Naive thymus-derived CD4-positive, alpha-beta T cell (primary cell): Measurements from ENCODE around the gene MEGF8. TPM values are rescaled to one million over a fixed set of nuclear protein-coding genes. Genes with fewer than 3 reads are reported as not detected.

Source experiments
- ATAC-seq: fragments of 150-1000 bp; cut with Tn5 transposase; 2 replicates; pipeline ENCODE4 v1.10.0; 2021; ENCODE audit warnings: mild to moderate bottlenecking, moderate library complexity
- CTCF ChIA-PET: fragments of 350-600 bp; sonication (Branson Sonifier 250); formaldehyde crosslinking; loops from one replicate; lab custom pipeline; 2021; ENCODE audit warnings: antibody characterized with exemption; lab: Charles Lee
- POLR2A ChIA-PET: fragments of 350-600 bp; sonication (Branson Sonifier 250); formaldehyde crosslinking; loops from one replicate; lab custom pipeline; 2021; ENCODE audit warnings: antibody characterized with exemption, inconsistent platforms; lab: Charles Lee
- DNase-seq, 9 donors: peaks; one replicate each; pipeline versions ENCODE4 v3.0.0 to v3.0.0-alpha.2; 2020 to 2022; ENCODE audit warnings: mixed read lengths in 1 of 9
- H3K27ac ChIP-seq: one replicate; pipeline ENCODE4 v1.7.0; 2013; ENCODE audit warnings: mild to moderate bottlenecking, low read depth, low read length, moderate library complexity
- H3K27me3 ChIP-seq, 2 donors: one replicate each; pipeline ENCODE4 v1.7.0; 2013; ENCODE audit warnings: low read length in 2 of 2, mild to moderate bottlenecking in 2 of 2, moderate library complexity in 2 of 2; ENCODE audit not compliant: control insufficient read depth in 2 of 2, insufficient read depth in 2 of 2
- H3K36me3 ChIP-seq, 3 experiments: 1 replicate in 2 of 3; 2 replicates in 1 of 3; pipeline ENCODE4 v1.7.0; 2013; ENCODE audit warnings: low read length in 3 of 3, mild to moderate bottlenecking in 3 of 3, moderate library complexity in 1 of 3; ENCODE audit not compliant: insufficient read depth in 3 of 3, control insufficient read depth in 2 of 3
- H3K4me1 ChIP-seq, 2 donors: one replicate each; pipeline ENCODE4 v1.7.0; 2013; ENCODE audit warnings: low read length in 2 of 2, mild to moderate bottlenecking in 2 of 2, moderate library complexity in 1 of 2; ENCODE audit not compliant: control insufficient read depth in 2 of 2, insufficient read depth in 2 of 2
- H3K4me3 ChIP-seq: 2 replicates; pipeline ENCODE4 v1.7.0; 2013; ENCODE audit warnings: mild to moderate bottlenecking, low read length
- H3K9me3 ChIP-seq, 3 experiments: 1 replicate in 2 of 3; 2 replicates in 1 of 3; pipeline ENCODE4 v1.7.0; 2013; ENCODE audit warnings: low read length in 3 of 3; ENCODE audit not compliant: control insufficient read depth in 2 of 3
- H3K27ac Mint-ChIP-seq, 9 donors: one replicate each; pipeline ENCODE4 v1.8.0; 2020 to 2022; ENCODE audit warnings: mixed read lengths in 9 of 9, mild to moderate bottlenecking in 8 of 9, moderate library complexity in 5 of 9, inconsistent platforms in 2 of 9
- H3K27me3 Mint-ChIP-seq, 5 donors: one replicate each; pipeline ENCODE4 v1.8.0; 2021 to 2022; ENCODE audit warnings: mixed read lengths in 5 of 5, mild to moderate bottlenecking in 1 of 5
- H3K36me3 Mint-ChIP-seq, 5 donors: one replicate each; pipeline ENCODE4 v1.8.0; 2020 to 2022; ENCODE audit warnings: mixed read lengths in 5 of 5, mild to moderate bottlenecking in 3 of 5, inconsistent platforms in 1 of 5
- H3K4me1 Mint-ChIP-seq, 7 donors: one replicate each; pipeline ENCODE4 v1.8.0; 2020 to 2022; ENCODE audit warnings: mixed read lengths in 7 of 7, mild to moderate bottlenecking in 3 of 7, inconsistent platforms in 1 of 7
- H3K4me3 Mint-ChIP-seq, 10 donors: one replicate each; pipeline ENCODE4 v1.8.0; 2020 to 2022; ENCODE audit warnings: mild to moderate bottlenecking in 10 of 10, mixed read lengths in 10 of 10, moderate library complexity in 6 of 10, inconsistent platforms in 2 of 10
- H3K9me3 Mint-ChIP-seq, 11 donors: one replicate each; pipeline ENCODE4 v1.8.0; 2020 to 2022; ENCODE audit warnings: mixed read lengths in 11 of 11, mild to moderate bottlenecking in 4 of 11, inconsistent platforms in 1 of 11, moderate library complexity in 1 of 11
- intact Hi-C, 2 donors: fragments of 100-400 bp; cut with micrococcal nuclease; formaldehyde crosslinking; loops; one replicate each; pipeline ENCODE4 v1.15.1; 2023
- polyA plus RNA-seq, 2 donors: library from polyadenylated mRNA; unstranded; fragments of 300-500 nt; fragmentation: Illumina TruSeq; gene quantifications; one replicate each; pipeline ENCODE4 v1.2.3, GENCODE V29; 2021
- total RNA-seq, 6 experiments: library from RNA in 5 of 6; stranded (reverse) in 5 of 6; gene quantifications; 1 replicate in 5 of 6; 2 replicates in 1 of 6; pipeline ENCODE4 v1.2.3 and lab custom pipeline; 2021 to 2026

MEGF8 gene
- total and polyA plus RNA-seq, 7 experiments from 2014 or later: 0.40 to 9.3 (median 8.1) TPM

DNA sequence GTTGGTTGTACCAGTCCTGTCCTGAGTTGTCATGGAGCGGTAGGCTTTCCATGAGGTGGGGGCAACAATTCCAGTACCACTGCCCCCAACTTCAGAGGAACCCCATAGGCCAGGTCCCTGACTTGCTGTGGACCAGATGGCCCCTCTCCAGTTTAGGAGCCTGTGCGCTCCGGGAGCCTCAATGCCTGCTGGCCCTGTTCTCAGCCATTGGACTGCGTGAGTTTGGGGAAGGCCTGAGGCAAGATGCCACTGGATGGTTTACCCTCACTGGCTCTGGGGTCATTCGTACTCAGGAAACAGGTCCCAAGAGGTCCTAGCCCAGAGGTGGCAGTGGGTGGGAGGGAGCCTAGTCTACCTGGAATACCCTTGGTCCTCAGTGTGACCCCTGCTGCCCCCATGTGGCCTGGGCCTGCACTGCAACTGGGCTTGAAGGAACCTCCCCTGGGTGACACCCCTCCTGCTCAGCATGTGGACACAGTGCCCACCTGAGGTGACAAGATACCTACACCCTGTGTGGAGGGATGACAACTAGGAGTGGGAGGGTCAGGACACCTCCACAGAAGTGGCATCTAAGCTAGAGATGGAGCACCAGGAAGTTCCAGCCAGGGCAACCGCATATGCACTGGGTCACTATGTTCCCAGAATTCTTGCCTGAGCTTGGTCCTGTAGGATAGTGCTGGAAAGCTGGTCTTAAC lies 29.5 kb upstream of the MEGF8 start:
- H3K36me3 ChIP-seq: peaks cover 0 to 55% (median 0%) of the 10 kb centered on the region in 3 experiments
- H3K9me3 Mint-ChIP-seq: peaks cover 0 to 2% (median 0%) of the 10 kb centered on the region in 11 donors
- H3K27me3 ChIP-seq: no peaks in the 10 kb centered on the region
- no peak overlapping the region for H3K4me3 ChIP-seq
- H3K4me1 ChIP-seq: peaks cover 0 to 8% of the 10 kb centered on the region in 2 donors
- H3K27ac Mint-ChIP-seq: peak overlapping the region in 6 of 9 donors; percentile 11 to 70 (median 42)
- no peaks in the 10 kb centered on the region for H3K27me3 Mint-ChIP-seq
- H3K36me3 Mint-ChIP-seq: peaks cover 0 to 13% (median 8%) of the 10 kb centered on the region in 5 donors
- ATAC-seq: peak; percentile 96
- H3K4me1 Mint-ChIP-seq: peaks cover 8 to 18% (median 12%) of the 10 kb centered on the region in 7 donors
- no peaks in the 10 kb centered on the region for H3K9me3 ChIP-seq
- H3K27ac ChIP-seq: no peak overlapping the region
- H3K4me3 Mint-ChIP-seq: no peak overlapping the region
- ChIA-PET POLR2A (interaction anchor here (1.0 to 1.8 kb wide), 6 partner anchors 9 to 163 kb away, joined by 3 to 6 read pairs (median 4); partner anchors contain the start of gene GSK3A), CTCF (interaction anchor here (0.5 to 2.1 kb wide), 11 partner anchors 11 to 188 kb away, joined by 3 to 8 read pairs (median 4); partner anchors contain the start of genes POU2F2 and ZNF526)
- DNase-seq: peak; percentile 76 to 94 (median 85)
- intact Hi-C loops: loop anchor here (1.0 kb wide), 7 partner anchors 11 to 188 kb away; no protein-coding TSS in a partner anchor

DNA sequence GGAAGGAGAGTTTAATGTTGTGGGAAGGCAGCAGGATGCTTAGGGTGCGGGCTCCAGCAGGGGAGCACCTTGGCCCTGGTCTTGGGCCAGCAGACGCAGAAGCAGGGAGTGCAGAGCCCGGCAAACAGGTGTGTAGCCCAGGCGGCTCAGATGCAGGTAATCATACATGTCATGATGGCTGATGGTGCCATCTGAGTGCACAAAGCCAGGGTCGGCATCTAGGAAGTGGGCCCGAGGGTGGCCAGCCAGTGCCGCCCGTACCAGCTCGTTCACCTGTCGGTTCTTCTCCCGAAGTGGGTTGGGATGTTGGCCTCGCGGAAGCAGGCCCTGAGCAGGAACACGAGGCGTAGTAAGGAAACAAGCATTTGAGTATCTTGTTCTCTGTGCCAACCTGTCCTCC lies 28.4 kb upstream of the MEGF8 start:
- no peaks in the 10 kb centered on the region for H3K9me3 Mint-ChIP-seq
- Histone ChIP-seq H3K27ac (no peak overlapping the region), H3K4me3 (no peak overlapping the region), H3K9me3 (no peaks in the 10 kb centered on the region), H3K27me3 (no peaks in the 10 kb centered on the region), H3K4me1 (peaks cover 4 to 13% of the 10 kb centered on the region in 2 donors), H3K36me3 (peaks cover 0 to 44% (median 0%) of the 10 kb centered on the region in 3 experiments)
- ATAC-seq: no peak
- no peak for DNase-seq
- peaks cover under 1 to 21% (median 15%) of the 10 kb centered on the region in 7 donors for H3K4me1 Mint-ChIP-seq
- intact Hi-C loops: no loop called here
- POLR2A ChIA-PET: interaction anchor here (1.1 to 1.8 kb wide), 5 partner anchors 8 to 164 kb away, joined by 3 to 6 read pairs (median 4); partner anchors contain the start of gene GSK3A
- no peaks in the 10 kb centered on the region for H3K27me3 Mint-ChIP-seq
- peak overlapping the region in 6 of 9 donors; percentile 15 to 68 (median 43) for H3K27ac Mint-ChIP-seq
- no peak overlapping the region for H3K4me3 Mint-ChIP-seq
- peaks cover 0 to 7% (median 4%) of the 10 kb centered on the region in 5 donors for H3K36me3 Mint-ChIP-seq
- CTCF ChIA-PET: interaction anchor here (0.7 to 2.1 kb wide), 5 partner anchors 76 to 189 kb away, joined by 3 to 6 read pairs (median 5); partner anchors contain the start of genes POU2F2 and ZNF526

DNA sequence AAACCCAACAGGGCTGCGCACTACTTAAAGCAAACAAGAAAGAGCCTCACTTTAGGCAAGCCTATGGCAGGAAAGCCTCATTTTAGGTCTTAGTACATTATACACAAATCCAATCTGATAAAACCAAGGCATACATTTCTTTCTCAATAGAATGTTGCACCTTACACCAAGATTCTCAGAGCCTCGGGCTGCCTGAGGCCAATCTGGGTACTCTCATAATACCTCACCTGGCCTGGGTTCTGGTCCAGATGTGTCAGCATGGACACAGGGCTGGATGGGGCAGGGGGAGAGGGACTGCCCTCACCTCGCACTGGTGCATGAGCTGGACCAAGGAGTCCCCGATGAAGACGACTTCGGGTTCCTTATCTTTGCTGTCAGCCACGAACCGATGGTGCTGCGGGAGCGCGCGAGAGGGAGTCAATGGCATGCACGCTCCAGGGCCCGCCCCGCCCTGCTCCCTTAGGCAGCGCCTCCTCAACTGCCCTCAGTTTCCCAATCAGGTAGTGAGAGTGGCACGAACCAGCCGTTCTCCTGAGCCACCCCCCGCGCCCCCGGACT lies 23.7 kb upstream of the MEGF8 start, which contains the start of gene PRR19:
TSS of gene PRR19 (plus strand) at position 487 of the 558 bp plus-strand sequence. CDS start 7,453 bp downstream, outside the sequence.
- H3K4me3 ChIP-seq: peak within 1 kb of the TSS; percentile 85
- H3K36me3 ChIP-seq: peaks cover 0 to 9% (median 0%) of the 10 kb centered on the region in 3 experiments
- Mint-ChIP-seq H3K27me3 (no peaks in the 10 kb centered on the region), H3K9me3 (no peaks in the 10 kb centered on the region), H3K4me3 (peak within 1 kb of the TSS; percentile 83 to 92 (median 89)), H3K27ac (peak within 1 kb of the TSS; percentile 64 to 94 (median 88)), H3K4me1 (peaks cover 11 to 30% (median 23%) of the 10 kb centered on the region in 7 donors), H3K36me3 (peaks cover 0 to 3% (median 0%) of the 10 kb centered on the region in 5 donors)
- H3K9me3 ChIP-seq: no peaks in the 10 kb centered on the region
- ChIA-PET POLR2A (interaction anchor here (0.9 to 1.3 kb wide), 4 partner anchors 57 to 177 kb away, joined by 3 to 7 read pairs (median 4); partner anchors contain the start of gene GSK3A), CTCF (interaction anchor here (0.9 to 1.4 kb wide), 2 partner anchors 169 to 192 kb away, joined by 3 to 5 read pairs; partner anchors contain the start of gene POU2F2)
- ATAC-seq (peak; percentile 8), DNase-seq (peak in 1 of 9 donors; percentile 21)
- H3K4me1 ChIP-seq: peaks cover 11 to 16% of the 10 kb centered on the region in 2 donors
- H3K27me3 ChIP-seq: no peaks in the 10 kb centered on the region
- peak within 1 kb of the TSS; percentile 71 for H3K27ac ChIP-seq
- intact Hi-C loops: loop anchor here (1.0 to 2.0 kb wide), 10 partner anchors 18 to 442 kb away; partner anchors contain the start of genes DEDD2 (in 2 of the 2), ERF (in 2 of the 2), MEGF8 (in 2 of the 2) and POU2F2 (in 1 of the 2)

DNA sequence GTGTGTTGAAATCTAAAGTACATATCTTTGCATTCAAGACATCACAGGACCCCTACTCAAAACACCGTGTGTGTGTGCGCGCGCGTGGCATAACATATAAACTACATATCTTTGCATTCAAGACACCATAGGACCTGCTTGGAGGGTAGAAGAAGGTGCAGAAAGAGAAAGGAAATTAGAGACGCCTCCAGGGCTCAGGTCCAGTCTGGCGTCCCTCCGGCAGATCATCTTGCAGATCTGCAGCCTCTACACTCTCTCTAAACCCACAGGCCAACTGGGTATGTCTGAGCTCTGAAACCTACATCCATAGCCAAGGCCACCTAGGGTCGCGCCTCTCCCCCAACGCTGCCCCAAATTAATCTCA lies 22.4 kb upstream of the MEGF8 start:
- no peaks in the 10 kb centered on the region for H3K9me3 ChIP-seq
- no peaks in the 10 kb centered on the region for H3K9me3 Mint-ChIP-seq
- ChIA-PET CTCF (no interaction called here), POLR2A (interaction anchor here (0.5 to 1.3 kb wide), 6 partner anchors 24 to 127 kb away, joined by 3 to 7 read pairs (median 4); partner anchors contain the start of genes DEDD2 and GSK3A)
- no peaks in the 10 kb centered on the region for H3K27me3 Mint-ChIP-seq
- intact Hi-C loops: loop anchor here (2.0 kb wide), 2 partner anchors 48 to 126 kb away; partner anchors contain the start of gene ERF (in 2 of the 2)
- peaks cover 0 to 5% (median 0%) of the 10 kb centered on the region in 3 experiments for H3K36me3 ChIP-seq
- ATAC-seq (no peak), DNase-seq (no peak)
- H3K27ac Mint-ChIP-seq: peak overlapping the region; percentile 64 to 94 (median 88)
- peak overlapping the region; percentile 85 for H3K4me3 ChIP-seq
- H3K27ac ChIP-seq: peak overlapping the region; percentile 71
- peaks cover 11 to 16% of the 10 kb centered on the region in 2 donors for H3K4me1 ChIP-seq
- peaks cover 0 to 3% (median 0%) of the 10 kb centered on the region in 5 donors for H3K36me3 Mint-ChIP-seq
- no peaks in the 10 kb centered on the region for H3K27me3 ChIP-seq
- H3K4me3 Mint-ChIP-seq: peak overlapping the region; percentile 83 to 92 (median 89)
- H3K4me1 Mint-ChIP-seq: peaks cover 11 to 30% (median 23%) of the 10 kb centered on the region in 7 donors

DNA sequence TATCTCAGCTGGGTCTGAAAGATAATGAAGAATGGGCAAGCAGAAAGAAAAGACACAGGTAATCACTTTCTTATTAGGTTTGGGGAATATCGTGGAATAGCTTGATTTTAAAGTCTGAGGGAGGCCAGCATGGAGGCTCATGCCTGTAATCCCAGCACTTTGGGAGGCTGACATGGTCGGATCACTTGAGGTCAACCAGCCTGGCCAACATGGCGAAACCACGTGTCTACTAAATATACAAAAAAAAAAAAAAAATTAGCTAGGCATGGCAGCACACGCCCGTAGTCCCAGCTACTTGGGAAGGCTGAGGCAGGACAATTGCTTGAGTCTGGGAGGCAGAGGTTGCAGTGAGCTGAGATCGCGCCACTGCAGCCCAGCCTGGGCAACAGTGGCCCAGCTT lies 21.6 kb upstream of the MEGF8 start:
- DNase-seq (no peak), ATAC-seq (no peak)
- ChIA-PET CTCF (interaction anchor here (0.6 kb wide), 1 partner anchor 195 kb away, joined by 5 read pairs; no protein-coding TSS in a partner anchor), POLR2A (interaction anchor here (0.6 to 1.1 kb wide), 4 partner anchors 23 to 1744 kb away, joined by 3 read pairs; no protein-coding TSS in a partner anchor)
- Mint-ChIP-seq H3K27ac (peak overlapping the region in 5 of 9 donors; percentile 64 to 93 (median 87)), H3K4me3 (peak overlapping the region in 8 of 10 donors; percentile 23 to 92 (median 89)), H3K27me3 (no peaks in the 10 kb centered on the region), H3K4me1 (peaks cover 11 to 30% (median 23%) of the 10 kb centered on the region in 7 donors), H3K36me3 (peaks cover 0 to 3% (median 0%) of the 10 kb centered on the region in 5 donors), H3K9me3 (no peaks in the 10 kb centered on the region)
- H3K9me3 ChIP-seq: no peaks in the 10 kb centered on the region
- no peaks in the 10 kb centered on the region for H3K27me3 ChIP-seq
- no peak overlapping the region for H3K4me3 ChIP-seq
- peaks cover 0 to 5% (median 0%) of the 10 kb centered on the region in 3 experiments for H3K36me3 ChIP-seq
- H3K4me1 ChIP-seq: peaks cover 11 to 16% of the 10 kb centered on the region in 2 donors
- no peak overlapping the region for H3K27ac ChIP-seq
- intact Hi-C loops: loop anchor here (2.0 kb wide), 2 partner anchors 49 to 127 kb away; partner anchors contain the start of gene ERF (in 2 of the 2)

DNA sequence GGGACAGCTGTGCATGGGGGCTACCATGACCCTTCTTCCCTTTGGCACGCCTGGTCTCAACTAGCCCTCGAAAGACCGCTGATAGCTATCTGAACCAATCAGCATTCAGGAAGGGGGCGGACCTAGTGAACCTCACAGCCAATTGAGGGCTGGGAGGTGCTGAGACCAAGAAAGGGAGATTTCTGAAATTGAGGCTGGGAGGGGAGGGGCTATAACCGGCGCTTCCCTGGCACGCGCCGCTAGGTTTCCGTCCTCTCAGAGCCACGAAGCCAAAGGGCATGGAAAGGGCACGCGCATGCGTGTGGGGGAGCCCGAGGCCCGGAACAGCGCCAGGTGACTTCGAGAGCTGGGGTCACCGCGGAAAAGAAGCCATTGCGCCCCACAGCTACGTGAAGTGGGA lies 18.8 kb upstream of the MEGF8 start:
- no peak overlapping the region for H3K27ac Mint-ChIP-seq

More for the DNA sequence above, 18.8 kb upstream of the MEGF8 start:
- no peak for ATAC-seq
- no peaks in the 10 kb centered on the region for H3K9me3 Mint-ChIP-seq
- H3K27me3 ChIP-seq: peaks cover 0 to 1% of the 10 kb centered on the region in 2 donors
- H3K36me3 Mint-ChIP-seq: no peaks in the 10 kb centered on the region
- no peak overlapping the region for H3K27ac ChIP-seq
- ChIA-PET CTCF (no interaction called here), POLR2A (no interaction called here)
- H3K36me3 ChIP-seq: no peaks in the 10 kb centered on the region
- H3K9me3 ChIP-seq: no peaks in the 10 kb centered on the region
- peaks cover 11 to 19% (median 15%) of the 10 kb centered on the region in 7 donors for H3K4me1 Mint-ChIP-seq
- peaks cover 9 to 13% of the 10 kb centered on the region in 2 donors for H3K4me1 ChIP-seq
- DNase-seq: no peak
- H3K27me3 Mint-ChIP-seq: peaks cover 0 to 11% (median 8%) of the 10 kb centered on the region in 5 donors
- H3K4me3 ChIP-seq: no peak overlapping the region
- H3K4me3 Mint-ChIP-seq: no peak overlapping the region
- intact Hi-C loops: no loop called here
